Hindlimb muscle (tissue), 1 donor: ENCODE results near the gene INF2. TPM values are rescaled to one million over a fixed set of nuclear protein-coding genes. Genes with fewer than 3 reads are reported as not detected.
"Not testable (repeated sequence)": the region's sequence is repeated elsewhere in the genome, so short reads cannot be mapped to it uniquely, and the experiment has no call there.

ENCODE experiments used
- DNase-seq: peaks from one replicate; pipeline ENCODE4 v3.0.0-alpha.2; 2013
- polyA plus RNA-seq: library from polyadenylated mRNA; unstranded; fragments of 120-200 nt; gene quantifications from one replicate; pipeline ENCODE4 v1.2.1, GENCODE V29; 2013; ENCODE audit not compliant: insufficient read length

INF2 gene
- polyA plus RNA-seq, 1 donor: 69.9 TPM

- DNase-seq: no peak
These were observed 33.7 kb downstream of the INF2 start for GRCh38 chr14:104722938-104723650.

- DNase-seq: peak; percentile 51
These were observed 34.4 kb downstream of the INF2 start, which contains the start of gene ADSS1 for GRCh38 chr14:104723651-104724406. Gene ADSS1, plus strand, starts transcription at chr14:104724229. Its CDS starts 42 bp downstream, at chr14:104724271.

- DNase-seq: no peak
These were observed 35.1 kb downstream of the INF2 start for GRCh38 chr14:104724407-104724980.

- peak; percentile 80 for DNase-seq
These were observed 35.8 kb downstream of the INF2 start for GRCh38 chr14:104724981-104725771.

- DNase-seq: no peak
These were observed 36.5 kb downstream of the INF2 start for GRCh38 chr14:104725772-104726548.

- no peak for DNase-seq
These were observed 37.4 kb downstream of the INF2 start for GRCh38 chr14:104726600-104727451.

GRCh38 chr14:104728631-104729030 lies 39.2 kb downstream of the INF2 start:
- DNase-seq: no peak

- DNase-seq: not testable (repeated sequence)
These were observed 39.9 kb downstream of the INF2 start for GRCh38 chr14:104729176-104729834.

GRCh38 chr14:104729835-104730181 lies 40.4 kb downstream of the INF2 start:
- DNase-seq: no peak

- no peak for DNase-seq
These were observed 41.1 kb downstream of the INF2 start for GRCh38 chr14:104730487-104730886.

GRCh38 chr14:104731320-104732294 lies 42.2 kb downstream of the INF2 start:
- no peak for DNase-seq

GRCh38 chr14:104732355-104732804 lies 43.0 kb downstream of the INF2 start:
- no peak for DNase-seq

- no peak for DNase-seq
These were observed 43.7 kb downstream of the INF2 start for GRCh38 chr14:104732931-104733681.

GRCh38 chr14:104734051-104734587 lies 44.7 kb downstream of the INF2 start:
- no peak for DNase-seq

GRCh38 chr14:104734601-104734990 lies 45.2 kb downstream of the INF2 start:
- no peak for DNase-seq

- DNase-seq: no peak
These were observed 45.8 kb downstream of the INF2 start for GRCh38 chr14:104734991-104735779.
